ENCODE results near the gene MGAT5B. TPM values are rescaled to one million over a fixed set of nuclear protein-coding genes. Genes with fewer than 3 reads are reported as not detected.

Gene MGAT5B
- total and polyA plus RNA-seq, 2 donors (not counting 1 experiment from before 2014, with no cell fraction given), result 0.09 to 0.17 TPM

DNA sequence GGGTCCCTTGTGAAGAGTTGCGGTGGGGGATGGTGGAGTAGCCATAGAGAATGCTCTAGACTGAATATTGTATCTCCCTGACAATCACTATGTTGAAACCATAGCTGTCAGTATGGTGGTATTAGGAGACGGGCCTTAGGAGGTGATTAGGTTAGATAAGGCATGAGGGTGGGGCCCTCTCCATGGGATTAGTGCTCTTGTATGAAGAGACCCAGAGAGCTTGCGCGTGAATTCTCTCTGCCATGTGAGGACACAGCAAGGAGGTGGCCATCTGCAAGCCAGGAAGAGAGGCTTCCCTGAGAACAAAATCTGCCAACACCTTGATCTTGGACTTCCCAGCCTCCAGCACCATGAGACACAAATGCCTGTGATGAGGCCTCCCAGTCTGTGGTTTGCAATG, 34.5 kb upstream of the MGAT5B start:
- Histone ChIP-seq H3K9ac (ENCODE audit: insufficient read depth, low read length) (no peak overlapping the region), H3K27ac (ENCODE audit: insufficient read depth, low read length) (no peak overlapping the region), H3K4me3 (replicated peaks in 1 of 4; ENCODE audit: control extremely low read depth in 1 of 4, insufficient read depth in 1 of 4, low read depth in 3 of 4, low read length in 4 of 4) (no peak overlapping the region), H3K4me2 (ENCODE audit: extremely low read depth, insufficient read depth, low read length) (no peak overlapping the region), H3K27me3 (ENCODE audit: control insufficient read depth, insufficient read depth, low read length) (peaks cover 2% of the 10 kb centered on the region), H4K20me1 (ENCODE audit: control insufficient read depth, extremely low read depth, insufficient read depth, low read length) (no peaks in the 10 kb centered on the region), H3K36me3 (ENCODE audit: control insufficient read depth, insufficient read depth, low read length) (no peaks in the 10 kb centered on the region), H3K9me3 (ENCODE audit: control insufficient read depth, insufficient read depth, low read depth, low read length) (no peaks in the 10 kb centered on the region), H3K4me1 (ENCODE audit: control insufficient read depth, extremely low read depth, insufficient read depth, low read length) (no peaks in the 10 kb centered on the region), H2AFZ (ENCODE audit: low read length) (no peak overlapping the region), H3K79me2 (ENCODE audit: control insufficient read depth, insufficient read depth, low read length) (no peaks in the 10 kb centered on the region)
- TF ChIP-seq, protein P1, sequence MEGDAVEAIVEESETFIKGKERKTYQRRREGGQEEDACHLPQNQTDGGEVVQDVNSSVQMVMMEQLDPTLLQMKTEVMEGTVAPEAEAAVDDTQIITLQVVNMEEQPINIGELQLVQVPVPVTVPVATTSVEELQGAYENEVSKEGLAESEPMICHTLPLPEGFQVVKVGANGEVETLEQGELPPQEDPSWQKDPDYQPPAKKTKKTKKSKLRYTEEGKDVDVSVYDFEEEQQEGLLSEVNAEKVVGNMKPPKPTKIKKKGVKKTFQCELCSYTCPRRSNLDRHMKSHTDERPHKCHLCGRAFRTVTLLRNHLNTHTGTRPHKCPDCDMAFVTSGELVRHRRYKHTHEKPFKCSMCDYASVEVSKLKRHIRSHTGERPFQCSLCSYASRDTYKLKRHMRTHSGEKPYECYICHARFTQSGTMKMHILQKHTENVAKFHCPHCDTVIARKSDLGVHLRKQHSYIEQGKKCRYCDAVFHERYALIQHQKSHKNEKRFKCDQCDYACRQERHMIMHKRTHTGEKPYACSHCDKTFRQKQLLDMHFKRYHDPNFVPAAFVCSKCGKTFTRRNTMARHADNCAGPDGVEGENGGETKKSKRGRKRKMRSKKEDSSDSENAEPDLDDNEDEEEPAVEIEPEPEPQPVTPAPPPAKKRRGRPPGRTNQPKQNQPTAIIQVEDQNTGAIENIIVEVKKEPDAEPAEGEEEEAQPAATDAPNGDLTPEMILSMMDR (conservative IDR thresholded peaks at IDR 0.05 in 1 of 2, IDR thresholded peaks at IDR 0.05 in 1 of 2; ENCODE audit: low read depth in 1 of 2, low read length in 2 of 2), result no peak
- no peak for TF ChIP-seq EZH2 (IDR thresholded peaks at IDR 0.05; ENCODE audit: low read length, missing control alignments)
- DNase-seq (ENCODE audit: low read depth in 2 of 2), result no peak

DNA sequence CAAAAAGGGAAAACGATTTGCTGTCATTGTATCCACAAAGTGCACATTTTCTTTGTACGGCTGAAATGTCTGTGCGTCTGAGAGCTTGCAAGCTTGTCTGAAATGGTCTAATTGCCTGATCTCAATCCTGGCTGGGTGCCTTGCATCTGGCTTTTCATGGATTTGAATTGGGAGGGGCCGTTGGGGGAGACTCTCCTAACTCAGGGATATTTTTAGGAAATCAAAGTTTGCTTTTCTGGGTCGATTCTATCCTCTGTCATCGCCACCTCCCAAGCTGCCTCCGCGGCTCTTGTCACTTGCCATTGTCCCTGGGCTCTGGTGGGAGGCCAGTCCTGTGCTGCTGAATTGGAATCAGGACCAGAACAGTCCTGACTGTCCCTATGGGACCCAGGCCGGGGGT, 33.3 kb upstream of the MGAT5B start:
- Histone ChIP-seq H3K4me1 (ENCODE audit: control insufficient read depth, extremely low read depth, insufficient read depth, low read length) (no peaks in the 10 kb centered on the region), H3K4me3 (replicated peaks in 1 of 4; ENCODE audit: control extremely low read depth in 1 of 4, insufficient read depth in 1 of 4, low read depth in 3 of 4, low read length in 4 of 4) (no peak overlapping the region), H3K79me2 (ENCODE audit: control insufficient read depth, insufficient read depth, low read length) (no peaks in the 10 kb centered on the region), H3K36me3 (ENCODE audit: control insufficient read depth, insufficient read depth, low read length) (no peaks in the 10 kb centered on the region), H3K9ac (ENCODE audit: insufficient read depth, low read length) (no peak overlapping the region), H2AFZ (ENCODE audit: low read length) (no peak overlapping the region), H3K9me3 (ENCODE audit: control insufficient read depth, insufficient read depth, low read depth, low read length) (no peaks in the 10 kb centered on the region), H3K4me2 (ENCODE audit: extremely low read depth, insufficient read depth, low read length) (no peak overlapping the region), H4K20me1 (ENCODE audit: control insufficient read depth, extremely low read depth, insufficient read depth, low read length) (no peaks in the 10 kb centered on the region), H3K27me3 (ENCODE audit: control insufficient read depth, insufficient read depth, low read length) (peaks cover 2% of the 10 kb centered on the region), H3K27ac (ENCODE audit: insufficient read depth, low read length) (no peak overlapping the region)
- no peak for DNase-seq (ENCODE audit: low read depth in 2 of 2)
- TF ChIP-seq EZH2 (IDR thresholded peaks at IDR 0.05; ENCODE audit: low read length, missing control alignments), result no peak
- TF ChIP-seq, protein P1 (conservative IDR thresholded peaks at IDR 0.05 in 1 of 2, IDR thresholded peaks at IDR 0.05 in 1 of 2; ENCODE audit: low read depth in 1 of 2, low read length in 2 of 2), result no peak

DNA sequence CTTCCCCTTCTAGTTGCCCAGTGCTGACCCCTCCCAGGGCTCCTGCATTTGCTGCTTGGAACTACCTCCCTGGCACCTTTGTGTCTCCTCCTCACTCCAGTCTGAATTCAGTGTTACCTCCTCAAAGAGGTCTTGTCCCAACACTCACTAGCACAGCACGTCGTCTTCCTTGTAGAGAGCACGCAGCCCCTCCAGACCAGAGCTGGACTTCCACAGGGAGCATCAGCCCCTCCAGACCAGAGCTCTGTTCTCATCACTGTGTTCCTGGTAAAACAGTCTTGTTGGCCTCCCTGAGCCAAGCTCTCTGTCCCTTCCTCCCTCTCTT, 27.8 kb upstream of the MGAT5B start:
- no peaks in the 10 kb centered on the region for H3K9me3 ChIP-seq (ENCODE audit: control insufficient read depth, insufficient read depth, low read depth, low read length)
- no peaks in the 10 kb centered on the region for H4K20me1 ChIP-seq (ENCODE audit: control insufficient read depth, extremely low read depth, insufficient read depth, low read length)
- no peak overlapping the region for H3K27ac ChIP-seq (ENCODE audit: insufficient read depth, low read length)
- no peaks in the 10 kb centered on the region for H3K4me1 ChIP-seq (ENCODE audit: control insufficient read depth, extremely low read depth, insufficient read depth, low read length)
- no peak overlapping the region for H3K4me2 ChIP-seq (ENCODE audit: extremely low read depth, insufficient read depth, low read length)
- no peak overlapping the region for H2AFZ ChIP-seq (ENCODE audit: low read length)
- H3K36me3 ChIP-seq (ENCODE audit: control insufficient read depth, insufficient read depth, low read length), result no peaks in the 10 kb centered on the region
- no peak overlapping the region for H3K9ac ChIP-seq (ENCODE audit: insufficient read depth, low read length)
- no peak overlapping the region for H3K4me3 ChIP-seq (replicated peaks in 1 of 4; ENCODE audit: control extremely low read depth in 1 of 4, insufficient read depth in 1 of 4, low read depth in 3 of 4, low read length in 4 of 4)
- peaks cover 16% of the 10 kb centered on the region for H3K27me3 ChIP-seq (ENCODE audit: control insufficient read depth, insufficient read depth, low read length)
- no peaks in the 10 kb centered on the region for H3K79me2 ChIP-seq (ENCODE audit: control insufficient read depth, insufficient read depth, low read length)
- no peak for DNase-seq (ENCODE audit: low read depth in 2 of 2)
- TF ChIP-seq EZH2 (IDR thresholded peaks at IDR 0.05; ENCODE audit: low read length, missing control alignments), result peak; percentile 27
- TF ChIP-seq, protein P1 (conservative IDR thresholded peaks at IDR 0.05 in 1 of 2, IDR thresholded peaks at IDR 0.05 in 1 of 2; ENCODE audit: low read depth in 1 of 2, low read length in 2 of 2), result no peak

Measured in fibroblast of lung (primary cell).